AG08396 (cell line): ENCODE measurements around the gene AKAP6.
A peak's percentile ranks its signal among the peaks of the same experiment; 100 is the strongest.
"Not testable (repeated sequence)": the region's sequence is repeated elsewhere in the genome, so short reads cannot be mapped to it uniquely, and the experiment has no call there.

ENCODE experiments used
- DNase-seq: peaks from one replicate; pipeline ENCODE4 v3.0.0; 2012; ENCODE audit warnings: low spot score, mixed read lengths

The AKAP6 gene

GRCh38 chr14:32450919-32451675 lies 122.0 kb downstream of the AKAP6 start:
- no peak for DNase-seq

DNA sequence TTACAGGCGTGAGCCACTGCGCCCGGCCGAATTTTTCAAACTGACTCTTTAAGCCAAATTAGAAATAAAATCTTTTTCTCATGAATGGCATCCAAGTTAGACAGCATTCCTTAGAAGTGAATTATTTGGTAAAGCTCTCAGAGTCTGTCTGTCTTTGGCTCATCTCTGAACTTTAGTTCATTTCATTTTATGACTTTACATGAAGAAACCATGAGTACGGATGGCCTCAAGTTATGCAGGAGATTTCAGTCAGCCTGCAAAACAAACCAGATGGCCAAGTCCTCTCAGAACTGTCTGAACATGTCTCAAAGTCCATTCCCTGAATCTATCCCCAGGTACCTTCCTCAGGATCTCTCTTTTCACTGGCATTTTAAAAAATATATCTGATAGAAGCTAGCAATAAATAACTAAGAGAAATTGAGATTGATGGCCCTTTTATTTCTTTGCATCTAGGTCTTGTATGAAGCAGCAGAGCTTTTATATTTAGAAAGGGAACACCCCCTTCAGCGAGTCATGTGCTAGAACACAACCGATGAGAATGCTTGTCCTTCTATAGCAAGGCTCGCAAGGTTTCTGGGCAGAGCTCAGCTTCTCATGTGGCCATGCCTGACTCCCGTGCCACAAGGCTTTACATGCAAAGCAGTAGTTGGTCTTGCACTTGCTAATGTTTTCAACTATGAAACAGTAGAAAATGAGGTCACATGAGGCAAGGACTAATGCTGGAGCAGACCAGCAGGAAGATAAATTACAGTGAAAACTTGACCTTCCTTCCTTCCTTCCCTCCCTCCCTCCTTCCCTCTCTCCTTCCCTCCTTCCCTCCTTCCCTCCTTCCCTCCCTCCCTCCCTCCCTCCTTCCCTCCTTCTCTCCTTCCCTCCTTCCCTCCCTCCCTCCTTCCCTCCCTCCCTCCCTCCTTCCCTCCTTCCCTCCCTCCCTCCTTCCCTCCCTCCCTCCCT lies 125.0 kb downstream of the AKAP6 start:
- DNase-seq = no peak

- peak; percentile 69 for DNase-seq
Observed at GRCh38 chr14:32457213-32457920, 128.3 kb downstream of the AKAP6 start.

DNA sequence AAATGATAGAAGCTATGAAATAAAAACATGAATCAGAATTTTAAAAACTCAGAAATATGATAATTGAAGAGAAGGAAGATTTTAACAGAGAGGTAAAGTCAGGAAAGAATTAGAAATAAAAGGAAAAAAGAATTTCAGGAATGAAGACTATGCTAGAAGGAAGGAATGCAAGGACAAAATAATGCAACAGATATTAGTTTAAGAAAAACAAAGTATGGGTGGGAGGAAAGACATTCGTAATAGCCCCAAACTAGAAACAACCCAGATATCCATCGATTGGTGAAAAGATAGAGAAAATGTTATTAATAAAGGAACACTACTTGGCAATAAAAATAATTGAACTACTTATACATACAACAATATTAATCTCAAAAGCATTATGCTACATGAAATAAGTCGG lies 129.6 kb downstream of the AKAP6 start:
- no peak for DNase-seq

DNA sequence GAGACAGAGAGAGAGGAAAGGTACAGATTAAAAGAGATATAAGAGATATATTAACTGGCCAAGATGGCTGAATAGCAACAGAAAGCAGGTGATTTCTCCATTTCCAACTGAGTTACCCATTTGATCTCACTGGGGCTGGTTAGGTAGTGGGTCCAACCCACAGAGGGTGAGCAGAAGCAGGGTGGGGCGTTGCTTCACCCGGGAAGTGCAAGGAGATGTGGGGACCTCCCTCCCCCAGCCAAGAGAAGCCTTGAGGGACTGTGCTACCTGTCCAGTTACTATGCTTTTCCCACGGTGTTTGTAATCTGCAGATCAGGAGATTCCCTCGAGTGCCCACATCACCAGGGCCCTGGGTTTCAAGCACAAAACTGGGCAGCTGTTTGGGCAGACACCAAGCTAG lies 131.2 kb downstream of the AKAP6 start:
- no peak for DNase-seq

DNA sequence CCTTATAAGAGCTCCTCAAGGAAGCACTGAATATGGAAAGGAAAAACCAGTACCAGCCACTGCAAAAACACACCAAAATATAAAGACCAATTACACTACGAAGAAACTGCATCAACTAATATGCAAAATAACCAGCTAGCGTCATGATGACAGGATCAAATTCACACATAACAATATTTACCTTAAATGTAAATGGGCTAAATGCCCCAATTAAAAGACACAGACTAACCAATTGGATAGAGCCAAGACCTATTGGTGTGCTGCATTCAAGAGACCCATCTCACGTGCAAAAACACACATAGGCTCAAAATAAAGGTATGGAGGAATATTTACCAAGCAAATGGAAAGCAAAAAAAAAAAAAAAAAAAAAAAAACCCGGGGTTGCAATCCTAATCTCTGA lies 133.5 kb downstream of the AKAP6 start:
- not testable (repeated sequence) for DNase-seq

DNA sequence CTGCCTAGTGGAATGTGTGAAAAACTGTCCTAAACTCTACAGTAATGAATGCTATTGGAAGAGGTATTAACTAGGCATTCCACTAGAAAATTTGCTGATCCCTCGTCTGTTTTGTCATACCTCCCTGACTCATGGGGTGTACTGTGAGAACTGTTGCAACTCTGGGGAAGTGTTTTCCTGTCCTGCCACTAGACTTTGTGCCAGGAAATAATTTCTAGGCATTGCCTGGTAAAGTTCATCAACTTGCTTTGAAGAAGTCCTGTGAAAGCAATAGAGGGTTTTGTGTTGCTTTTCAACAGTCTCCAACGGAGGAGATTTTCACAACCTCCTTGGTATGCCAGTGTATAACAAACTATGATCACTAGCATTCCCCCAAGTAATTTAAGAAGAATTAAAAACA lies 139.9 kb downstream of the AKAP6 start:
- DNase-seq = peak; percentile 62

- no peak for DNase-seq
Observed at GRCh38 chr14:32469388-32470160, 140.5 kb downstream of the AKAP6 start.

GRCh38 chr14:32470161-32470715 lies 141.1 kb downstream of the AKAP6 start:
- no peak for DNase-seq

DNA sequence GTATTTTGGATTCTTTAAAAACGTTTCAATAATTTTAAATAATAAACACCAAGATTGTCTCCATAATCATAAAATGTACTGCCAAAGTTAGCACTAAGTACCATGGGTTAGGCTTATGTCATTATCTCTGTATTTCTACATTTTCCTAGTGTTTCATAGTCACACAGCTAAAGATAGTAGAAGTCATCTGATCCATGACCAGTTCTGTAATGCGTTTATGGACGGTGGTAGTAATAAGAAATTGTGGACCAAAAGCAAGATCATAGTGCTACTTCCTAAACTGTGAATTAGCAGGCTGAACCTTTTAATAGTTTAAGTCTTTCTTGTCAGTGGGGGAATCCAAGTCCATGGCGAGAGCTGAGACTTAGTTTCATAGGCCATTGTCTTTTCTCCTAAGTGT lies 142.1 kb downstream of the AKAP6 start:
- DNase-seq = no peak

DNA sequence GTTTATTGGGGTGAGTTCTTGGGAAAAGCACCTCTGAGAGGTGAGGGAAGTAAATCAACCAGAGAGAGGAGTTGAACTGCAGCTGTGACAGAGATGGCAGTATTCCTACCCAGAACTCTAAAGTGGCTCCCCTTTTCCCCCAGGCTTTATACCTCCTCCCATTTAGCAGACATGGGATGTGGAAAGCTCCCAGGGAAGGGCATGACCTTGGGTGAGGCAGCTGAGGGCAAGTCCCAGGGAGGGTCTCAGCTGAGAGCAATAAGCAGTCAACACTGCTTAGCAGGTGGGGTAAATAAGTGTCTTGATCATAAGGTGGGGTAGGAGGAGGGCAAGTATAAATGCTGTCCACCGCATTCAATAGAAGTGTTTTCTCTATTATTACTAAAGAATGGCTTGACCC lies 143.0 kb downstream of the AKAP6 start:
- no peak for DNase-seq

DNA sequence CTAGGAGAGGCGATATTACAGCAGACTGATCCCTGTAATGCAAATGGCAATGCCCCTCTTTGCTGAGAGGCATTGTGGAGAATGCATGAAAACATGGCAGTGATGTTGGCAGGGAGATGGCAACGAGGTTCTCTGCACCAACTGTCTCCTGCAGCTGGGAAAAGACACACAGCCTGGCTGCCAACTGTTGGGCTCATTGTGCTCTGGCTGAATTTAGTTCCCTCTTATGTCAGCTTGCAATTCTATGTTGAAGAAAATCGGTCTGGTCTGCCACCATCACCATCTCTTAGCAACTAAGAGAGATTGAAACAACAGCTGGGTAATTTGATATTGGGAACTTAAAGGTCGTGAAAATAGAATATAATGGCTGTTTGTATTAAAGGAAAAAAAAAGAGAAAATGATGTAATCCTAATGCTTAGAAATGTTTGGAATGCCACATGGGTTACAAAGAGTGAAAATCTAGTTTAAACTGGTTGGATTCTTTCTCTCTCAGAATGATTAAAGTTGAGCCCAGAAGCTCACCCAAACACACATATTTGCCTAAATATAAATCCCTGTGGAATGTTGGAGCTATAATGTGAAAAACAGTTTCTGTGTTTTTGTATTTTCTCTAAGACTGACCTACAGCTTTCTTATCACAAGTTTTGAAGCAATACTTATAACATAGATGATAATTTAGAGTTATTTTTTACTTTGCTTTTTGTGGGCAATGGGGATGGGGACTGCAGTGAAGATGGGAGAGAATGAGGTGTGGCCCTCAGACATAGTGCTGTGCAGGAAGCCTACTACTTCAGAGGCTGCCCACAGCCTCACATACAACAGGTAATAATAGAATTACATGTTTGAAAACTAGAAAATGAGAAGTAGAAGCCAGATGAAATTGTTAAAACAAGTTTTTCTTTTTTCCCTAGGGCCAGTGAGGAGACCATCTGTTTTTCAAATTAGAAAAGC lies 143.7 kb downstream of the AKAP6 start:
- DNase-seq = no peak

DNA sequence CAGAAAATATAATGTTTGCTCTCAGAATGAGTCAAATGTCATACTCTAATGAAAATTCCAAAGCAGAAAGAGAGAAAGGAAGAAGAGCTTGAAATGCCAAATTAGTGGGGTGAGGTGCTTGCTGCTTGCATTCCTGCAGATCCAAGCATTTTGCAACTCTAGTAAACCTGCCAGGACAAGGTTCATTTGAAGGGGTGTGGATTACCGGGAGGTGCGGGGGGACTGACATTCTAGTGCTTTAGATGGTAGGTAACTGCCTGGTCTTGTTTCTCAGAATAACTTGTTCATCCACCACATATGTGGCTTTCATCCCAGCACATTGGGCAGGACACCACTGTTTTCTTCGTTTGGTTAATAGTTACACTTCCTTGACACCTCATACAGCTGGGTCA lies 144.4 kb downstream of the AKAP6 start:
- no peak for DNase-seq

DNA sequence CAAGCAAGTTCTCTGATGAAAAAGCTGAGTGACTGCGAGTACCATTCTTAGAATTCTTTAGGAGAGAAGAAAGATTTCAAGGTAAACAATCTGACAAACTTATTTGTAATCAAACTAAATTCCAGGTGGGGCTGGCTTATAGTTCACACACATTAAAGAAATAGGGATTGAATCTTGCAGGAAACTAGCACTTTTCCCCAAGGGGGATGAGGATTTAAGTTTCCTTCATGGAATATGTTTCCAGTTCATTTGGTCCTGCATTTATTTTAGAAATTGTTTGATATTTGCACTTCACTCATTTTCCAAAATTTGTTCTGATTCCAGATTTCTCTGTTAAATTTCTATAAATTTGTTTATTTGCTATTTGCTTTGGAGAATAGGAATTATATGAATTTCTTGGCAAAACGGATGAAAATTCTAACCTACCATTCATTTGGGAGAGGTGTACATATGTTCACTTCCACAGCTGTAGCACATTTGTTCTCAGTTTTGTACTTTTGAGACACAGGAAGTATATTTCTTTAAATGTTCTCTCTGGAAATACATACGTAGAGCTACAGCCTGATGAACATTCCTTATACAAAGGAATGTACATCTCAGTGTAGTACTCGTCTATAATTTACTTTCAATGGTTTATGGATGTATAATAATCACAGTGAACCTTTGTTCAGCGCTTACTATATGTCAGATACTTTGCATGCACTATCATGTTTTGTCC lies 145.5 kb downstream of the AKAP6 start:
- no peak for DNase-seq

- DNase-seq = no peak
Observed at GRCh38 chr14:32476532-32476931, 147.4 kb downstream of the AKAP6 start.

DNA sequence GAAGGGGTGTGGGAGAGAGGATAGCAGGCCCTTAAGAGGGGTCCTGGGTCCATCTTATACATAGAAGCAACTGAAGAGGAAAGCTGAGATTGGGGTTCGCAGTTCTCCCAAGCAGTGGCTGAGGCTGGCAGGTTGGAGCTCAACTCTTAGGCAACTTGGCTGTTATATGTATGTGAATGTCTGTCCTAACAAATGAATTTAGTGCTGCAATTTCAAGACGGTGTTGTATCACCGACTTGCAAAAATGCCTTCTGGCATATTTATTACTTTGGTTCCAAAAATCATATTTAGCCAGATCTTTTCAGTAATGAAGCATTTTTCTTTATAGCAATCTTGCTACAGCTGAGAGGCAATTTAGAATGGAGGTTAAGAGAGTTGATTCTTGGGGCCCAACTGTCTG lies 148.3 kb downstream of the AKAP6 start:
- no peak for DNase-seq

DNA sequence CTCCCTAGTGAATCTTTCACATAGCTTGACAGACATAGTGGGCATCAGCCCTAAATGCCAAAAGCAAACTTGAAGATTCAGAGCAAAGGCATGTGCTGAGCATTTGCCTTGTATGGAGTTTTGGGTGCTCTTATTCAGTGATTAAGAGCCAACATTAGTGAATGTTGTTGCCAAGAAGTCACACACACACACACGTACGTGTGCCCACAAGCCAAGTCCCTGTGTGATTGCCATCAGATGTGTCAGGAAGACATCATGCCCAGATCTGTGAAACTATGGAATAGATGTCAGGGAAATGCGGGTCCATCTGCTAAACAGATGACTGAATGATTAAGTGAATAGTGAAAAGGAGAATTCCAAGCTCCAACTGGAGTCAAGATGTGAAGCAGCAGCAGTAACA lies 149.0 kb downstream of the AKAP6 start:
- DNase-seq = no peak

- no peak for DNase-seq
Observed at GRCh38 chr14:32480337-32480736, 151.2 kb downstream of the AKAP6 start.

GRCh38 chr14:32481707-32482106 lies 152.6 kb downstream of the AKAP6 start:
- no peak for DNase-seq
